22Rv1 (cell line): Measurements from ENCODE around the gene ACSM3.

Experiments used
- H3K27ac ChIP-seq: fragments of 450-650 bp; 2 replicates; pipeline ENCODE4 v1.5.1; 2017
- CTCF ChIP-seq: fragments of 450-650 bp; IDR thresholded peaks from 2 replicates; pipeline ENCODE4 v1.5.1; 2017; ENCODE audit warnings: mild to moderate bottlenecking
- ZFX ChIP-seq: fragments of 450-650 bp; IDR thresholded peaks from 2 replicates; pipeline ENCODE4 v1.6.1; 2017; ENCODE audit warnings: antibody characterized with exemption, borderline replicate concordance

ACSM3 gene

GRCh38 chr16:20734782-20735181 lies 29.0 kb upstream of the ACSM3 start:
- TF ChIP-seq ZFX = no peak
- no peak for TF ChIP-seq CTCF
- no peak overlapping the region for H3K27ac ChIP-seq

- TF ChIP-seq CTCF (no peak), ZFX (no peak)
- no peak overlapping the region for H3K27ac ChIP-seq
These were observed 28.3 kb upstream of the ACSM3 start for GRCh38 chr16:20735490-20735889.

- peak overlapping the region; percentile 79; the same call in 1 of the 2 replicates for H3K27ac ChIP-seq
- peak; percentile 65 for TF ChIP-seq CTCF
- TF ChIP-seq ZFX = no peak
These were observed 23.6 kb upstream of the ACSM3 start for GRCh38 chr16:20740007-20740883.

GRCh38 chr16:20740901-20741521 lies 22.8 kb upstream of the ACSM3 start:
- H3K27ac ChIP-seq = peak overlapping the region; percentile 79
- TF ChIP-seq ZFX (no peak), CTCF (no peak)

- TF ChIP-seq CTCF = peak; percentile 40
- TF ChIP-seq ZFX = no peak
- H3K27ac ChIP-seq = peak within 1 kb of the TSS; percentile 79
These were observed 22.1 kb upstream of the ACSM3 start, which contains the start of gene THUMPD1 for GRCh38 chr16:20741554-20742285. Gene THUMPD1, minus strand, starts transcription at chr16:20741818. Its CDS starts 79 bp downstream, at chr16:20741739.

GRCh38 chr16:20743591-20743990 lies 20.2 kb upstream of the ACSM3 start:
- TF ChIP-seq CTCF (no peak), ZFX (no peak)
- no peak overlapping the region for H3K27ac ChIP-seq

GRCh38 chr16:20744922-20745440 lies 18.8 kb upstream of the ACSM3 start:
- TF ChIP-seq CTCF = no peak
- no peak for TF ChIP-seq ZFX
- H3K27ac ChIP-seq = no peak overlapping the region
